Neuron (in vitro differentiated cells): ENCODE measurements around the gene SRPK2.

Experiments used
- H2AFZ ChIP-seq: one replicate; pipeline ENCODE4 v1.6.1; 2013; ENCODE audit warnings: low read depth, mild to moderate bottlenecking, inconsistent platforms, low read length, moderate library complexity
- H3K27me3 ChIP-seq: one replicate; pipeline ENCODE4 v1.6.1; 2013; ENCODE audit warnings: low read length; ENCODE audit not compliant: insufficient read depth
- H3K36me3 ChIP-seq: one replicate; pipeline ENCODE4 v1.6.1; 2013; ENCODE audit warnings: low read length; ENCODE audit not compliant: insufficient read depth
- H3K4me1 ChIP-seq: one replicate; pipeline ENCODE4 v1.6.1; 2013; ENCODE audit warnings: low read length; ENCODE audit not compliant: insufficient read depth
- H3K4me3 ChIP-seq: 2 replicates; pipeline ENCODE4 v1.5.1; 2013; ENCODE audit warnings: mild to moderate bottlenecking, low read length, moderate library complexity
- H3K9me3 ChIP-seq: one replicate; pipeline ENCODE4 v1.6.1; 2013; ENCODE audit warnings: low read length

SRPK2 gene

DNA sequence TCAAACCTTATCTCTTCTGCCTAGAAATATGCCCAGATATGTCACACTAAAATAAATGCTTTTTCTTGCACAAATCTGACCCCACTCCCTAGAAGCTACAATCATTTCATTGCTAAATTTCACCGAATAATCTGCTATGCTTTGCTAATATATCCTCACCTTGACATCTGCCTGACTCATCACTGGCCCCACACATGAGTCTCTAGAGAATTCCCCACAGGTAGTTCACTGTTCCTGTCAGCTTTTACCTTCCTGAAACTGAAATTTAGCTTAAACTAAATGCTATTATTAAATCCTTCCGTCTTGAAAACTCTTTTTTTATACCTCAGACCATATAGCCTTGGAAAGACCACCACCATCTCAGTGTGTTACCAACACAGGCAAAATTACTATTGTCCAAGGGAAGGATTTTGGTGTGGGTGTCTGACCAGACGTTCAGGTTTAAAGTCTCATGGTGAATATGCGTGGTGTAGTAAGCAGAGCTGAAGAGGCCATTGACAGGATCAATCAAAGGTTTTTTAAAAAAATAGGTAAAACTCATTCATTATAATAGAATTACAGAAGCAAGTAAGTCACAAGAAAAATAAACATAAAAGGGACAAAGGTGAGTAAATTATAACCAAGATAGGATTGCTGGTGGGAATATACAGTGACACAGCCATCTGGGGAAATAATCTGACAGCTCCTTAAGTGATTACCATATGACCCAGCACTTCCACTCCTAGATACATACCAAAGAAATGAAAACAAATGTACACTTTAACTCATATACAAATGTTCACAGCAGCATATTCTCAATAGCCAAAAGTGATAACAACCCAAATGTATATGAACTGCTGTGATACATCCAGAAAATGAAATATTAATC is 201.2 kb downstream of the SRPK2 start:
- no peaks in the 10 kb centered on the region for H3K9me3 ChIP-seq
- H3K36me3 ChIP-seq = no peaks in the 10 kb centered on the region
- no peaks in the 10 kb centered on the region for H3K4me1 ChIP-seq
- no peaks in the 10 kb centered on the region for H3K27me3 ChIP-seq
- no peak overlapping the region for H2AFZ ChIP-seq
- no peak overlapping the region for H3K4me3 ChIP-seq

DNA sequence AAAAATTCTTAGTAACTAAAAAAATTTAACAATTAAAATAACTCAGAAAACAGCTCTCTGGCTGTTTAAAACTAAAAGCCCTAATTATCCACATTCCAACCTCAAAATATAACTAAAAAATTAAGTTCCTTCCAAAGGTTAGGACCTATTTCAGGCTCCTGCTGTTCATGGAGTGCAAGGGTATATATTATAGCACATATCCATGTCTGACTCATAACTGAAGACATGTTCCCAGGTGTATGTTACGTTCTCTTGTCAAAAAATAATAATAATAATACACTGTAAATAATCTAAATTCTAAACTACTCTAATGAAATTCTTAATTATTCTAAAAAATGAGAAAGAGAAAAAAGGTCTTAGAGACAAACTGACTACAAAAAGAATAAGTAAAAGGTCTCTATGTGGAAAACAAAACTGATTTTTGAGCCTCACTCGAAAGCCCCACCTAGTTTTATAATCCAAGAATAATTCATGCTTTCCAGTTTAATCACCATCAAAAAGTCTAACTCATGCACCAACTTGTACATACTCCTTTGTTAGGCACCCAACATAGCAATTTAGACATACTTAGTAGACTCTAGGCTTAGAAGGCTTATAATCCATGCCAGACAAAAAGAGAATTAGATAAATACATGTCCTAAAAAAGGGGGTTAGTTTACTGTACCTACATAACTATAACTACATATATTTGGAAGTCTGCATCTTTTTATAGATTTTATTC is 203.3 kb downstream of the SRPK2 start:
- Histone ChIP-seq H3K4me3 (no peak overlapping the region), H3K4me1 (no peaks in the 10 kb centered on the region), H3K27me3 (no peaks in the 10 kb centered on the region), H3K36me3 (no peaks in the 10 kb centered on the region), H2AFZ (no peak overlapping the region), H3K9me3 (no peaks in the 10 kb centered on the region)

DNA sequence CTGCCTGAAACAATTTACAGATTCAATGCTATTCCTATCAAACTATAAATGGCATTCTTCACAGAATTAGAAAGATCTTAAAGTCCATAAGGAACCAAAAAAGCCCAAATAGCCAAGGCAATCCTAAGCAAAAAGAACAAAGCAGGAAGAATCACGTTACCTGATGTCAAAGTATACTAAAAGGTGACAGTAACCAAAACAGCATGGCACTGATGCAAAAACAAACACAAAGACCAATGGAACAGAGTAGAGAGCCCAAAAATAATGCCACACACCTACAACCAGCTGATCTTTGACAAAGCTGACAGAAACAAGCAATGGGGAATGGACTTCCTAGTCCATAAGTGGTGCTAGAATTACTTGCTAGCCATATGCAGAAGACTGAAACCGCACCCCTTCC is 208.7 kb downstream of the SRPK2 start:
- H2AFZ ChIP-seq = no peak overlapping the region
- H3K36me3 ChIP-seq = no peaks in the 10 kb centered on the region
- no peak overlapping the region for H3K4me3 ChIP-seq
- no peaks in the 10 kb centered on the region for H3K4me1 ChIP-seq
- H3K9me3 ChIP-seq = peaks cover 5% of the 10 kb centered on the region
- H3K27me3 ChIP-seq = no peaks in the 10 kb centered on the region

DNA sequence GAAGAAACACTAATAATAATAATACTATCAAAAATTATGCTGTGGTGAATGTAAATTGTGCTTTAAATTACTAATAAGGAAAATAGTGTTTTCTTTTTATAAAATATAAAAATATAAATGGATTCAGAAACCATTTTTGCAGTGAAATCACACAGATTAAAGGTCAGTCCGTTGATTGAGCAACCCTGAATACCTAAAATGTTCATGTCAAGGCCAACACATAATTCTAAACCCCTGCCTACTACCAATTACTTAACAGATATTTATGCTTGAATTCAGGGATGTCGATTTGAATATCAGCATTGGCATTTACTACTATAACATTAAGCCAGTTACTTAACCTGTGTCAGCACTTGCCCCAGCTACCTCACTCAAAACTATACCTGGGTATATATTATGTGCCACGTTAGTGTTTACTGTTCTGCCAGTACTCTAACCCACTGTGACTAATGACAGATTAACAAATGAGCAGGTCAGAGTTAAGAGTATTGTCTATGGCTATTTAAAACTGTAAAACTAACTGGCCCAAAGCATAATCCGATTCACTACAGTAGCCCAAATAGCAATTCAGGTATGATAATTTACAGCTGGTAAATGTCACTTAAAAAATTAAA is 209.7 kb downstream of the SRPK2 start:
- Histone ChIP-seq H3K4me3 (no peak overlapping the region), H3K27me3 (no peaks in the 10 kb centered on the region), H3K9me3 (peaks cover 5% of the 10 kb centered on the region), H3K36me3 (no peaks in the 10 kb centered on the region), H3K4me1 (no peaks in the 10 kb centered on the region), H2AFZ (no peak overlapping the region)

DNA sequence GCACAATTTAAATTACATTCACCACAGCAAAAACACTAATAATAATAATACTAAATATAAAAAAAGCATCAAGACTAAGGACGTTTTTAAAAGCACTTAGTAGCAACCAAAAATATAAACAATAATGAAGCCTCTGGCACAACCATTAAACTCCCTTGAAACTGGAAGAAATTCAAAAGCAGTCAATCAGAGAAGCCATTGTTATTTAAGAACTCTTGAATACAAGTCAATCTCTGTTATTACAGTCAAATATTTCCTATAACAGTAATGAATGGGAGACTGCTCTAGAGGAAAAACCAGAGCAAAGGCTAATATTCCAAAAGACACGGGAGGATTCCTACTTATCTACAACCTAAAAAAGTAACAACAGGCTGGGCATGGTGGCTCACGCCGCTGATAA is 210.5 kb downstream of the SRPK2 start:
- no peaks in the 10 kb centered on the region for H3K4me1 ChIP-seq

DNA sequence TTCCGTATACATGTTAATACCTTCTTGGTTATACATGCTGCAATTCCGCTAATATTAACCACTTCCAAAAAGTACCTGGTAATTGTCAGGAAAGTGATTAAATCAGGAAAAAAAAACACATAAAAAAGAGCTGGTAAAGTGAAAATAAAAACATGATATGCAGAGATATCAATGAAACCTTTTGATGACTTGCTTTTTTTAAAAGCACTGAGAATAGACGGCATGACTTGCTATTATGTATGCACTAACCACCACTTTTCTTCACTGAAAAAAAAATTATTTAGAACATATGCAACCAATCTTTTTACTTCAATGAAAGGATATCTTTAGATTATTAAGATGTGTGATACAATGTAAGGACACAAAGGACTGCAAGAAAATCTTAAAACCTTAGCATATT is 211.7 kb downstream of the SRPK2 start:
- H3K4me3 ChIP-seq = no peak overlapping the region
- no peaks in the 10 kb centered on the region for H3K27me3 ChIP-seq
- no peaks in the 10 kb centered on the region for H3K36me3 ChIP-seq
- H3K4me1 ChIP-seq = no peaks in the 10 kb centered on the region
- no peak overlapping the region for H2AFZ ChIP-seq
- H3K9me3 ChIP-seq = peaks cover 5% of the 10 kb centered on the region

More for the DNA sequence above, 210.5 kb downstream of the SRPK2 start:
- no peaks in the 10 kb centered on the region for H3K36me3 ChIP-seq
- H3K4me3 ChIP-seq = no peak overlapping the region
- H3K9me3 ChIP-seq = peaks cover 5% of the 10 kb centered on the region
- H2AFZ ChIP-seq = no peak overlapping the region
- H3K27me3 ChIP-seq = no peaks in the 10 kb centered on the region

DNA sequence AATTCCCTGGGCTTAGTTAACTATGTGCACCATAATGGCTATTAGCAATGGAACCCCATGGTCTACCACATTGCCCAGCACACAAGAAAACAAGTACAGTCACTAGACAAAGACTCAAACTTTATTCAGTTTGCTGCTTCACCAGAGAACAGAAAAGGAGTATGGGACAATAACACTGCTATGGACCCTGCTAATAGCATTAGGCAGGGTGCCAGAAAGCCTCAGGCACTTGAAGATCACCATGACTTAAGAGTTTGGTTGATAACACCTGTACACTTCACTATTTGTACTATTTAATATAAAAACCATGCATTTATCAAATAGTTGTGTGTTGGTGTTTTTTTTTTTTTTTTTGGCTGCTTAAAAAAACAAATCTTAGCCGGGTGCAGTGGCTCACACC is 215.1 kb downstream of the SRPK2 start:
- Histone ChIP-seq H3K4me1 (no peaks in the 10 kb centered on the region), H2AFZ (no peak overlapping the region), H3K9me3 (no peaks in the 10 kb centered on the region), H3K27me3 (no peaks in the 10 kb centered on the region), H3K36me3 (peaks cover 4% of the 10 kb centered on the region), H3K4me3 (no peak overlapping the region)

DNA sequence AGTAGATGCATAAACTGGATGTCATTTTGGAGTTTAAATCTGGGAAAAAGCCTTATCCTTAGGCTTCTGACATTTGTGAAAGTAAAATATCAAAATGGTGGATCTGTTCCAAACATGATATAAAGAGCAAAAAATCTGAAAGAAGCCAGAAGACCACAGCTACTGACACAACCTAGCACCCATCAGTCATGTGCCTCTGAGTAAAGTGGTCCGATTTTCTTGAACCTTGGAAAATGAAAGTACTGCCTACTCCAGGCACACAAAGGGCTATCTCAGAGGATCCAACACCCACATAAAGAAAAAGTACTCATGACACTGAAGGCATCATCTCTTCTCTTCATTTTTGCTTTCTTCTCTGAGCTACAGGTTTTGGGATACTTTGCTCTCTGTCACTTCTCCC is 224.0 kb downstream of the SRPK2 start:
- no peaks in the 10 kb centered on the region for H3K4me1 ChIP-seq
- H3K4me3 ChIP-seq = no peak overlapping the region
- peaks cover 3% of the 10 kb centered on the region for H3K9me3 ChIP-seq
- peaks cover 51% of the 10 kb centered on the region for H3K36me3 ChIP-seq
- H3K27me3 ChIP-seq = no peaks in the 10 kb centered on the region
- H2AFZ ChIP-seq = no peak overlapping the region

DNA sequence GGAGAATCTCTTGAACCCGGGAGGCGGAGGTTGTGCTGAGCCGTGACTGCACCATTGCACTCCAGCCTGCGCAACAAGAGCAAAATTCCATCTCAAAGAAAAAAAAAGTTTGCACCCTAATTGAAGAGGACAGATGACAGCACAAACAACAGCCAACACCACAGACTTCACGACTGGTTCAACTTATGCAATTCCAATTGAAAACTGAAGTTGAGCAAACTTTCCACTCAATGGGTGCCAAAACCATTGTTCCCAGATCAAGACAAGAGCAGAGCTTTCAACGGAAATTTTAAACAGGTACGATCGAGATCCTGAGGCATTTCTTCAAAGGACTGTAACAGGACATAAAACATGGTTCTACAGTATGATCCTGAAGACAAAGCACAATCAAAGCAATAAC is 225.0 kb downstream of the SRPK2 start:
- no peaks in the 10 kb centered on the region for H3K4me1 ChIP-seq
- H2AFZ ChIP-seq = no peak overlapping the region
- H3K4me3 ChIP-seq = no peak overlapping the region
- H3K9me3 ChIP-seq = peaks cover 3% of the 10 kb centered on the region
- H3K27me3 ChIP-seq = no peaks in the 10 kb centered on the region
- peaks cover 48% of the 10 kb centered on the region for H3K36me3 ChIP-seq

DNA sequence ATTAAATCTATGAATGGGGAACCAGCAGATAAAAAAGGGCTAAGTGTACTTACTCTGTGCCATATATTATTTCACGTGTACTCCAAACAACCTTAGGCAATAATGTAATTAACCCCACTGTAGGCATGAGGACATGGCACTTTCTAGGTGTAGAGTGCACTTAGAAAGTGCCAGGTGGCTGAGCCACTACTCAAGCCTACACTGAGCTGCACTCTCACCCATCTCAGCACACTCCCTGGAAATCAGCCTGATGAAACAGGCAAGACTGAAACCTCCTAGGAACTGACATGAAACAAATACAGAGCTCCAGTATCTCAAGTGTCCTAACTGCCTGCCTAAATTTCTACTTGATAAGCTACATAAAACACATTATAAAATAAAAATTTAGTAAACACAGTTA is 227.4 kb downstream of the SRPK2 start:
- no peaks in the 10 kb centered on the region for H3K4me1 ChIP-seq
- H2AFZ ChIP-seq = no peak overlapping the region
- no peak overlapping the region for H3K4me3 ChIP-seq
- H3K27me3 ChIP-seq = no peaks in the 10 kb centered on the region
- peaks cover 3% of the 10 kb centered on the region for H3K9me3 ChIP-seq
- H3K36me3 ChIP-seq = peaks cover 38% of the 10 kb centered on the region

DNA sequence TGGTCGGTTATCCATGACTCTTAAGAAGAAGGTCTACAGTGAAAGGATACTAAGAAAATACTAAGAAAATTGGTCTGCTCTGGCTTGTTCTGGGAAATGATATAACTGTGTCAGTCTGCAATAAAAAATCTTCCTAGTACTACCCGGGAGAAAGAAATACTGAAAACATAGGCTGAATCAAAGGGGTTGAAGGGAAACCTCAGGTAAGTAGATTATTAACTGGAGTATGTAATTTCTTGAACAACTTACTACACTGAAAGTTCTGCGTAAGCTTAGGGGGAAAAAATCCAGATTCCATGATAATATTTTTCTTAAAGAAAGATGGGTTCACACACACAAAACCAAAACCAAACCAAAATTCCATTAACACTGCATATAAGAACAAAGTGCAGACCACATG is 231.4 kb downstream of the SRPK2 start:
- Histone ChIP-seq H3K27me3 (no peaks in the 10 kb centered on the region), H3K4me3 (no peak overlapping the region), H3K9me3 (no peaks in the 10 kb centered on the region), H3K36me3 (peaks cover 17% of the 10 kb centered on the region), H2AFZ (no peak overlapping the region), H3K4me1 (no peaks in the 10 kb centered on the region)

DNA sequence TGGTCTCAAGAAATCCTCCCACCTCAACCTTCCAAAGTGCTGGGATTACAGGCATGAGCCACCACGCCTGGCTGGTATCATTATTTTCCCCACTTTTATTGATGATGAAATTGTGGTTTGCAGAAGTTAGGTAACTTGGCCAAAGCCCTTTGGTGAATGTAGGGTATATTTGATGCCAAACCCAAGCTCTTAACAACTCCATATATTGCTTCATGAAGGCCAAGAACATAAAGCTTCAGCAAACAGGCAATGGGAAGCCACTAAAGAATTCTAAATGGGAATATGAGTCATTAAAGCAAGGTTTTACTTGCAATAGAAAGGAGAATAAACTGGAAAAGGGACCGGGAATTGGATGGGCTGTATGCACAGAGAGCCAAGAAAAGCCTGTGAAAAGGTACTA is 232.0 kb downstream of the SRPK2 start:
- no peaks in the 10 kb centered on the region for H3K4me1 ChIP-seq
- H3K27me3 ChIP-seq = no peaks in the 10 kb centered on the region
- no peaks in the 10 kb centered on the region for H3K9me3 ChIP-seq
- H2AFZ ChIP-seq = no peak overlapping the region
- no peak overlapping the region for H3K4me3 ChIP-seq
- peaks cover 17% of the 10 kb centered on the region for H3K36me3 ChIP-seq

DNA sequence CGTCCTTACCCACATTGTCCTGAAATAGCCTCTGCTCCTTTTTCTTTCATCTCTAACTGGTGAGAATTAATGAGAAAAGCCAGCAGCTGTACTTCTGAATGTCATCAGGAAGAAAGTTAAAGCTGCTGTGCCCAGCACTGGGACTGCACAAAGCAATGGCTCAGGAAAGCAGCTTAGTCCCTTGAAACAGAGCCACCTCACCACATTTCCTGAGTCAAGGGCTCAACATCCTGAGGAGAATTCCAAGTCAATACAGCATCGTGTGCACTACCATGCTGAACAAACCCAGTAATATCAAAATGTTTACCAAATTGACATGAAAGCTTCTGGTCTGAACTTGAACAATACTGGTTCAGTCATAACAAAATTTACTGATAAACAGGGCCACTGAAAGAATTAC is 234.6 kb downstream of the SRPK2 start:
- no peaks in the 10 kb centered on the region for H3K27me3 ChIP-seq
- peaks cover 12% of the 10 kb centered on the region for H3K36me3 ChIP-seq
- H3K9me3 ChIP-seq = no peaks in the 10 kb centered on the region
- H3K4me3 ChIP-seq = no peak overlapping the region
- no peaks in the 10 kb centered on the region for H3K4me1 ChIP-seq
- no peak overlapping the region for H2AFZ ChIP-seq
